Loucy (cell line): ENCODE results near the gene GHRL.

Experiments used
- EZH2phosphoT487 ChIP-seq: fragments of 200-600 bp; IDR thresholded peaks from 2 replicates; pipeline ENCODE4 v1.6.1; 2018; ENCODE audit warnings: antibody characterized with exemption, mild to moderate bottlenecking, moderate library complexity, borderline replicate concordance
- TF ChIP-seq, protein P1 (sequence below): fragments of 200-600 bp; sonication (generic); conservative IDR thresholded peaks from 2 replicates; pipeline ENCODE4 v1.5.1; 2014; ENCODE audit warnings: mild to moderate bottlenecking, antibody characterized with exemption, low read length

DNA sequence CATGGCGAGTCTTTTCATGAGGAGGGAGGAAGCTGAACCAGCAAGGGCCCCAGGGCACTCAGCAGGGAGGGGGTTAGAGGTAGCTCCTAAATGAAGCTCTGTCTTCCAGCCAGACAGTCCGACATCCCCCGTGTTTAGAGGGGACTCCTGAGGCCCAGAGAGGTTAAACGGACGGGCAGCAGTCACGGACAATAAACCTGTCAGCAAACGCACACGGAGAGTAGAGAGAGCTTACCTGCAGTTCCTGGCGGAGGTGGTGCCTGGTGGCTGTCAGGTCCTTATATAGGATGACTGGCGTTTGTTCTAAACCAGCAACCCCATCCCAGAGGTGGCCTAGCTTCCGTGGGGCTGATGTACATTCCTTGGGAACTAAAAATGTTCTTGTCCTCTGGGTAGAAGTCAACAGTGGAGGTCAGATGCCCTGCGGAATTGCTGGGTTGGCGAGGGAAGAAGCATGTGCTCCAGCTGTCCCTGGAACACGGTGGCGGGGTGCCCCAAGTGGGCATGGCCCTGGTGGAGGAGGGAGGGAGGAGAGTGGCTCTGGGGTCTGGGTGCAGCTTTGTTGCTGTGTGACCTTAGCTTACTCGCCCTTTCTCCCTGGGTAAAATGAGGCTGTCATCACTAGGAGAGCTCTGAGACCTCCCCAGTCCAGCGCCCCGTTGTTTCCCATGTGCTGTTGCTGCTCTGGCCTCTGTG is 2.1 kb downstream of the GHRL start:
- TF ChIP-seq, protein P1, sequence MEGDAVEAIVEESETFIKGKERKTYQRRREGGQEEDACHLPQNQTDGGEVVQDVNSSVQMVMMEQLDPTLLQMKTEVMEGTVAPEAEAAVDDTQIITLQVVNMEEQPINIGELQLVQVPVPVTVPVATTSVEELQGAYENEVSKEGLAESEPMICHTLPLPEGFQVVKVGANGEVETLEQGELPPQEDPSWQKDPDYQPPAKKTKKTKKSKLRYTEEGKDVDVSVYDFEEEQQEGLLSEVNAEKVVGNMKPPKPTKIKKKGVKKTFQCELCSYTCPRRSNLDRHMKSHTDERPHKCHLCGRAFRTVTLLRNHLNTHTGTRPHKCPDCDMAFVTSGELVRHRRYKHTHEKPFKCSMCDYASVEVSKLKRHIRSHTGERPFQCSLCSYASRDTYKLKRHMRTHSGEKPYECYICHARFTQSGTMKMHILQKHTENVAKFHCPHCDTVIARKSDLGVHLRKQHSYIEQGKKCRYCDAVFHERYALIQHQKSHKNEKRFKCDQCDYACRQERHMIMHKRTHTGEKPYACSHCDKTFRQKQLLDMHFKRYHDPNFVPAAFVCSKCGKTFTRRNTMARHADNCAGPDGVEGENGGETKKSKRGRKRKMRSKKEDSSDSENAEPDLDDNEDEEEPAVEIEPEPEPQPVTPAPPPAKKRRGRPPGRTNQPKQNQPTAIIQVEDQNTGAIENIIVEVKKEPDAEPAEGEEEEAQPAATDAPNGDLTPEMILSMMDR: no peak
- no peak for TF ChIP-seq EZH2phosphoT487
